Measurements from ENCODE around the gene SLC20A1.

GRCh38 chr2:112661656-112662305, 16.0 kb downstream of the SLC20A1 start:
- TF ChIP-seq POLR2A (IDR thresholded peaks at IDR 0.05; ENCODE audit: borderline replicate concordance, extremely low read depth, insufficient read depth, insufficient read length) (no peak), CTCF (IDR thresholded peaks at IDR 0.05 in 2 of 3, conservative IDR thresholded peaks at IDR 0.05 in 1 of 3; ENCODE audit: borderline replicate concordance in 1 of 3, insufficient read depth in 1 of 3, low read depth in 2 of 3, low read length in 2 of 3) (no peak), EZH2 (IDR thresholded peaks at IDR 0.05) (no peak), POLR2AphosphoS5 (IDR thresholded peaks at IDR 0.05; ENCODE audit: low read depth, low read length) (no peak), EZH2phosphoT487 (IDR thresholded peaks at IDR 0.05; ENCODE audit: borderline replicate concordance) (no peak), CEBPB (IDR thresholded peaks at IDR 0.05; ENCODE audit: low read depth) (no peak), ZBTB33 (IDR thresholded peaks at IDR 0.05; ENCODE audit: extremely low read depth, insufficient replicate concordance, low read length) (no peak), SRF (IDR thresholded peaks at IDR 0.05; ENCODE audit: low read depth) (no peak), MAX (IDR thresholded peaks at IDR 0.05) (no peak), SP1 (IDR thresholded peaks at IDR 0.05; ENCODE audit: low read depth) (no peak), EGR1 (IDR thresholded peaks at IDR 0.05; ENCODE audit: low read depth) (no peak)
